HUDEP-2 (cell line): ENCODE results near the gene USP7.

Experiments
- DNase-seq, 76 experiments: peaks; one replicate each; lab custom pipeline; 2025; ENCODE audit not compliant: unreplicated experiment in 76 of 76; lab: John Stamatoyannopoulos, UW

Gene USP7

GRCh38 chr16:8866118-8866883 lies 97.4 kb downstream of the USP7 start:
- DNase-seq, result no peak

DNA sequence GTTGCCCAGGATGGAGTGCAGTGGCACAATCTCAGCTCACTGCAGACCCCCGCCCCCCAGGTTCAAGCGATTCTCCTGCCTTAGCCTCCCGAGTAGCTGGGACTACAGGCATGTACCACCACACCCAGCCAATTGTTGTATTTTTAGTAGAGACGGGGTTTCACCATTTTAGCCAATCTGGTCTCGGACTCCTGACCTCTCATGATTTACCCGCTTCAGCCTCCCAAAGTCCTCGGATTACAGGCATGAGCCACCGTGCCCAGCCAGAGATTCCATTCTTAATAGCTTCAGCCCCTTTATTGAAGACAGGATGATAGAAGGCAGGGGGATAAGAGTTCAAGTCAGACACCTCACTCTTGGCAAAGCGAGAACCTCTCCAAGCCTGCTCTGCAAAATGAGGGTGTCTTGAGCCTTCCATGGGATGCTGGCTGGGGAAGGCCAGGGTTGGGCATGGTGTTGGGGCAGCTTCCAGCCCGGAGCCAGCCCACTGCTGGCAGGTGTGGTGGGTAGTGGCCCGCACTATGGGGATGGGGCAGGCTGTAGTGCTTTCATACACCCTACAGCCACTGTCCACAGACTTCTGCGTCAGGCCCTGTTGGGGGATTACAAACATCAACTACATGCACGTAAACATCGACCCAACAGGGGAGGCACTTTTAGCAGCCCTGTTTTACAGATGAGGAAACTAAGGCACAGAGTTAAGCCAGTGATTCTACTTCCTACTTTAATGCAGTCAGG lies 98.4 kb downstream of the USP7 start:
- no peak for DNase-seq

DNA sequence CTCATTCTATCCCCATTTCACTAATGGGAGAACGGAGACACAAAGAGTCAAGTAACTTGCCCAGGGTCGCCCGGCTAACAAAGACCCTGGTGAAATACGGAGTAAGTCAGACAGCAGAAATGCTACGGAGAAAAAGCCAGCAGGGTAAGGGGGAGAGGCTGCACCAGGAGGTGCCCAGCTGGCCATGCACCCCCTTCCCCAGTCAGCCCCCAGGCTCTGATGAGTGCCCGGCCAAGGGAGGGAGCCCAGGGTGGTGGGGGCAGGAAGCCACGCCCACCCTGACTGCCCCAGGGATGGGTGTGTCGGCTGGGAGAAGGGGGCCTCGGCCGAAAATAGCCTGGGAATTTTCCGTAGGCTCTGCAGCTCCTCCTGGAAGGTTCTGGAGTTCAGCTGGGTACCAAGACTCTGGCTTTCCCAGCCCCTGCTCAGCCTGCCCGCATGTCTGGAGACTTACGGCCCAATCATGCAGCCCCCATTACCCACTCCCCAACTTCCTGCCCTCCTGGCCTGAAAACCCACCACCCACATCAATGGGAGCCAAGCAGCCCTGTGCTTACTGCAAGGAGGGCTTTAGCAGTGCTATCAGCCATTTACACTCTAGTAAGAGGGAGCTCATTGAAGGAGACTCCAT lies 99.1 kb downstream of the USP7 start:
- no peak for DNase-seq

- DNase-seq, result peak in 29 of 76 experiments; percentile 8 to 59 (median 24)
These were observed 99.9 kb downstream of the USP7 start for GRCh38 chr16:8863594-8864424.

DNA sequence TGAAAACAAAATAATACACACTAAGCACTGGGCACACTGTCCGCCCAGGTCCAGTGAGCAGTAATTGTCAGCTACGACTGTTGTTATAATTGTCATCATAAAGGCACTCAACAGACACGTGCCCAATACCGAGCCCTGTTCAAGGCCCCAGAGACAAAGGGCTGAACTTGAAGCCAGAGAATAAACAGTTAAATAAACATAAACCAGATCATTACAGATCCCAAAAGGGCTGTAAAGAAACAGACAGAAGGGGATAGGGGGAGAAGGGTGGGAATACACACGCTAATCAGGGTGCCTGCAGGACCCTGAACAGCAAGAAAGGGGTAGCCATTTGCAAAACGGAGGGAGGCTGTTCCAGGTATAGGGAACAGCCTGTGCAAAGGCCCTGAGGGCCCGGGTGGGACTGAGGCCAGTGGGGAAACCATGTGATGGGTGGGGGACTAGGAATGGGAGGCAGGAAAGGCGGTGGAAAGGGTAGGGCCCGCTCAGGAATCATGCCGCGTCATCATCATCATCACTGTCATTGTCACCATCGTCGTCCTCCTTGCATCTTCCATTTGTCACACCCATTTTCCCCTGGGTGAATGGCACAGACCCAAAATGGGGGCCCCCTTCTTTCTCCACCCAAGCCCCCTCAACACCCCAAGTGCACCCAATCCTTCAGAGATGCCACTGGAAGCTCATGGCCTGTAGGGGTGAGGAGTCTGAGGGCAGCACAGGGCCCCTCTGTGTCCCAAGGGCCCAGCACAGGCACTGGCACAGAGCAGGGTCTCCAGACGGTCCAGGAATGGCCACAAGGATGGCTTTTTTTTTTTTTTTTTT lies 101.2 kb downstream of the USP7 start:
- DNase-seq, result no peak

DNA sequence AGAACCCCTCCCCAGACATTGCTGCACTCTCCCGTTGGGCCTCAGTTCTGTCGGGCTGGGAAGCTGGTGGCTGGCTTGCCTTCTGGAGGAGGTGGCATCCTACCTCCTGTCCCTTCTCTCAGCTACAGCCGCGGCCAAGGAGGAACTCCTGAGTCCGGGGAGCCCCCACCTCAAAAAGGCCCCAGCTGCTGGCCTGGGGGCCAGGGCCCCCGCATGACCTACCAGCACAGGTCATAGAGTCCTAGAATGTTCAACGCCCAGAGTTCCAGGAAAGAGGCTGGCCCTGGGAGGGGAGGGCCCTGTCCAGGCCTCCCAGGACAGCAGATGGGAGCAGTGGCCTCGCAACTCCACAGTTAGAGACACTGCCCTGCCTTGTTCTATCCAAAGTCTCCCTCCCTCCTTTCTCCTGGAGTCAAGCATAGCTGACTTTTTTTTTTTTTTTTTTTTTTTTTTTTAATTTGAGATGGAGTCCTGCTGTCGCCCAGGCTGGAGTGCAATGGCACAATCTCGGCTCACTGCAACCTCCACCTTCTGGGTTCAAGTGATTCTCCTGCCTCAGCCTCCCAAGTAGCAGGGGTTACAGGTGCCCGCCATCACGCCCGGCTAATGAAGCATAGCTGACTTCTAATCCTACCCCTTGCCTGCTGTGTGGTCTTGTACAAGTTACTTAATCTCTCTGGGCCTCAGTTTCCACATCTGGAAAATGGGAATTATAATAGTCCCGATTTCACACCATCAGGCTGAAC lies 102.0 kb downstream of the USP7 start:
- DNase-seq, result no peak

DNA sequence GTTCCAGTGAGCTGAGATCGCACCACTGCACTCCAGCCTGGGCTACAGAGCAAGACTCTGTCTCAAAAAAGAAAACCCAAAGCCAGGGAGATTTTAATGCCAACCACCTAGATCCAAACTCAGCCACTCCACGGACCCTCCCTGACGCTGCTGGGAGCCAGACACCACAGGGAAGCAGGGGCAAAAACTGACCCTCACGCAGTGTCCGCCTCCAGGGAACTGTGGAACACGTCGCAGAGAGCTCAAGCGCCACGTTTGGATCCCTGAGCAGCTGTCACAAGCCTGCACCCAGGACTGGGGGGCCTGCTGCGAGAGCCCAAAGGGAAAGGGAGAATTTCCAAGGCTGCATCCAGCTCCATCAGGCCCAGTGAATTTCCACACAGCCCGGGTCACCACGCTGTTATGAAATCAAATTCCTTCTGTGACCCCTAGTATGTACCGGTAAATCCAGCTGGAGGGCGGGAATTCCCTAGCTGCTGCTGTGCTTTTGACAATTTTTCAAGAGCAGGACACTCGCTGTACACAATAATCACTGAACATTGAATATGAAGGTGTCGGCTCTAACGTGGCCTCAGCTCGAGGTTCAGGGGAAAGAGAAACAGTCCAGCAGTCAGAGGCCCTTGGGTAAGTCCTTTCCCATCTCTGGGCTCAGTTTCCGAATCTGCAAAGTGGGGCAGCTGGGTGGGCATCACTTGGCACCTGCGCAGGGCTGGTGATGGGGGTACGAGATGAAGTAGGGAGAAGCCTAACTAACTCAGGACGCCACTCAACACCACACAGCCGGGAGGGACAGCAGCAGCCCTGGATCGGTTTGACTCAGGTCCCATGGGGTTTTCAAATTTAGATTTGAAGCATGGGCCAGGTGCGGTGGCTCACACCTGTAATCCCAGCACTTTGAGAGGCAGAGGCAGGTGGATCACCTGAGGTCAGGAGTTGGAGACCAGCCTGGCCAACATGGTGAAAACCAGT lies 103.5 kb downstream of the USP7 start:
- no peak for DNase-seq

DNA sequence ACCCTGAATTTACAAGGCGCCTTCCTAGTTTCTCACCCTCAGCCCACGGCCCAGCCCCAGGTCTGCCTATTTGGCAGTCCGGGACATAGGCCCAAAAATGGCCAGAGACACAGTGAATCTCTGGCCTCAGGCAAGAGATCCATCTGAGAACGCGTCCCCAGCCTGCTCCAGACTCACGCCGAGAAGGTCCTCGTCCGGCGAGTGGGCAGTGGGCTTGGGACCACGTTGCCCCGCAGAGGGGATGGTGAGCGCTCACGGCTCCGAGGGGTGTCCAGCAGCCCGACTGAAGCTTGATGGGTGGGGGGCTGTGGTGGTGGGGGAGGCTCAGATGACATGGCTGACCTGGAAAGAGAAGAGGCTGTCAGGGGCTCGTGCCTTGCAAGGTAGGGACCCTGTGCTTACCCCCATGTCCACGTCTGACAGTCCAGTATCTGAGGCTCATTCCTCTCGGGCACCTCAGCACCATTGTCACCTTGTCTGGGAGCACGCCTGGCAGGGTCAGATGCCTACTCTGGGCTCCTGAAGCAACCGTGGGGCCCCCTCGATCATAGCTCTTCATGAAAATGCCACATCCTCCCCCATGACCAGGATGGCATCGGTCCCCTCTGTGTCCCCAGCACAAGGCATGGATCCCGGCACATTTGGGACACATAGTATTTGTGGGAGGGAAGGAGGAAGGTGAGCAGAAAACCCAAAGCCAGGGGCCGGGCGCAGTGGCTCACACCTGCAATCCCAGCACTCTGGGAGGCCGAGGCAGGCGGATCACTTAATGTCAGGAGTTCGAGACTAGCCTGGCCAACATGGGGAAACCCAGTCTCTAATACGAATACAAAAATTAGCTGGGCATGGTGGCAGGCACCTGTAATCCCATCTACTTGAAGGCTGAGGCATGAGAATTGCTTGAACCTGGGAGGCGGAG lies 104.5 kb downstream of the USP7 start:
- DNase-seq, result no peak

DNA sequence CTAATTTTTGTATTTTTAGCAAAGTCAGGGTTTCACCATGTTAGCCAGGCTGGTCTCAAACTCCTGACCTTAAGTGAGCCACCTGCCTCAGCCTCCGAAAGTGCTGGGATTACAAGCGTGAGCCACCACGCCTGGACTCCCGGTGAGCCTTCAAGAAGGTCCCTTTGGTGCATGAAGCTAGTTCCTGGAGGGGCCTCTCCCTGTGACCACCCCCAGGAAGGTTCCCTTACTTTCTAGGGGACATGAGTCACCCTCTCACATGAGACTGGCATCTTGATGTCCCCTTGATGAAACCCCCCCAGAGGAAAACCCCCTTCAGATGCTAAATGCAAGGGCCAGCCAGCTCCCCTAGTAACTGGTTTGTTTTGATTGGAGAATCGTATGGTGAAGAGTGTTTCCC lies 107.7 kb downstream of the USP7 start:
- DNase-seq, result no peak

DNA sequence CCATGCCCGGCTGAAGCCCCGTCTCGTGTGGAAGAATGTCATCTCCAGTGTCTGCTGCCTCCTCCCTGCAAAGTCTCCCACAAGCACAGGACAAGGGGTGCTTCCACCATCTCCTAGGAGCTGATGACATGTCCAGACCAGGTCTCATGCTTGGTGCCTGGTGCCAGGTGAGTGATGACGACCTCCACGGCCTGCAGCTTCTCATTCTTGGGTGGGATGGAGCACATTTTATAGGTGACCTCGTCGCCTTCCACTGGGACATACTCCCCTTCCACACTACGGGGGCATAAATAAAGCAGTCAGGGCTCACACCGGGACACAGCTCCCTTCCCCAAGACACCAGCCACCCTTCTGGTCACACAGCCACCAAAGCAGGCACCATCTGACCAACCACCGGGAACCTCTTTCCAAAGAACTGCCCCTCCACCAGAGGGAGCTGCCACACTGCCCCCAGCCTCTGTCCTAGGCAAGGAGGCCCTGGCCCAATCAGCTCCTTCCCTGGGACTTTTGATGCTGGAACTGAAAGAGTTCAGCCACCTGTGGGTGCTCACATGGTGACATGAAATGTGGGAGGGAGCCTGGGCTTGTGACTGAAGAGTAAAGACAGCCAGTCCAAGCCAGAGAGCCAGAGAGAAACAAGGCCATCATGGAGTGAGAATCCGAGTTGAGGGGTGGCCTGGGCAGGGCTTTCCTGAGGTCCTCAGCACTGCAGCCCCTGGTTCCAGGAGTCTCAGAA lies 108.5 kb downstream of the USP7 start:
- peak in 5 of 76 experiments; percentile 5 to 25 (median 13) for DNase-seq

DNA sequence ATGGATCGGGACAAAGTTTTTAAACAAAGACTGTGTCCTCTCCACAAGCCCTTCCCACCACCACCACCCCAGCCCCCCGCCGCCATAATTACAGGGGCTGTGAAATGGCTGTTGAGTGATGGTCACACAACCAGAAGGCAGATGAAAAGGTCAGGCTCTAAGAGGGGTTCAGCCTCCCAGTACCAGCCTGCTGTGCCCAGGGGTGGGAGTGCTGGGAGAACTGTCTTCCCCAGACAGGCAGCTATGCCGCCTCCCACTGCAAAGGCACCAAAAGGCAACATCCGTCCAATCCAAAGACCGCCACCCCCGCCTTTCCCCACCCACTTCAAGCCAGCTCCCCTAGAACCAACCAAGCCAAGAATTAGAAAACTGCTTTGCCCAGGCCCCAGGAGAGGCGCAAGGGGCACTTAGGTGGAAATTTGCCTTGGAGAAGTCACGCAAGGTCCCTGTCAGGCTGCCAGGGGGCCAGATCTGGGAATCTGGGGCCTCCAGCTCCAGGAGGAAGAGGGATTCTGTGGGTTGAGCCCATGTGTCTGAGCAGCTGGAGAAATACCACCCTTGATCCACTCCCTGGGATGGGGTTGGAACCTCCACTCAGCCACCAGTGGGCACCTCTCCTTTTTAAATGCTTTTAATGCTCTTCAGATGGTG lies 109.3 kb downstream of the USP7 start:
- no peak for DNase-seq

DNA sequence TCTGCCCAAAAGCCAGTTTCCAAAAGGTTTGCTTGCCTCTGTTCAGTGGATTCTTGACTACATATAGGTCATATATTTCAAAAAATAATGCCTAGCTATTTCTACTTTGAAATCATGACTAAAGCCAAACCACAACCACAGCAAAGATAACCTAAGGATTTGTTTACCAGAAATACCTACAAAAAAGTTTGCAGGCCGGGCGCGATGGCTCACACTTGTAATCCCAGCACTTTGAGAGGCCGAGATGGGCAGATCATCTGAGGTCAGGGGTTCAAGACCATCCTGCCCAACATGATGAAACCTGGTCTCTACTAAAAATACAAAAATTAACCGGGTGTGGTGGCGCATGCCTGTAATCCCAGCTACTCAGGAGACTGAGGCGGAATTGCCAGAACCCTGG lies 110.1 kb downstream of the USP7 start:
- no peak for DNase-seq

DNA sequence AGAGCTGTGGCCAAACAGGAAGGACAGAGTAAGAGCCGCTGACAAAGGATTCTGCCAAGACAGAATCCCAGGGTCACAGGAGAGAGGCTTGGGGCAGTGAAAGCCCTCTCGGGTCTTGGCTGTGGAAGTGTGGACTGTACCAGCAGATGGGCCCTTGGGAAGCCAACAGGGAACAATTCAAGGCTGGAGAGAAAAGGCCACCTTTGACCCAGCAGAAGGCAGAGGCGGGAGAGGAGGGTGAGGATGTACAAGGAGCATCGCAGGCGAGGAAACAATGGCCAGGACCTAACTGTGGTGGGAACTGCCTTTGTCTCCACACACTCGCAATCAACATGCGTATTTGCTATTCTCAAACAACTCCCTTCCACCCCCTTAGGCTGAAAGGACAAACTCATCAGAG lies 110.6 kb downstream of the USP7 start:
- no peak for DNase-seq

DNA sequence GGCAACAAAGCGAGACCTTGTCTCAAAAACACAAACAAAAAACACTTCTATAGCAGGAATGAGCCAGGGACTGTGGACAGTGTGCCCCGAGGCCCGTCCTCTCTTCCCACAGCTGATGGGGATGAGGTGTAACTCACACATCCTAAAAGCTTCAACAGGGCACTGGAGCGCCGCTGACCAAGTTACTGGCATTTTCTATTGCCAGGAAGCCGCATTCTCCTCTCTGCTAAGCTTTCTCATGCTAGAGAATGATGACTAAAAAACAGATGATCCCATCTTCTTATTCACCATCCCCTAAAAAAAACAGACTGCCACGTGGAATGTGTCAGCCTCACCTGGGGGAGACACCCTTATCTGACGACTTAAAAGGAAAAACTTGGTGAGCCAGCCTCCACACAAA lies 111.2 kb downstream of the USP7 start:
- DNase-seq, result no peak

DNA sequence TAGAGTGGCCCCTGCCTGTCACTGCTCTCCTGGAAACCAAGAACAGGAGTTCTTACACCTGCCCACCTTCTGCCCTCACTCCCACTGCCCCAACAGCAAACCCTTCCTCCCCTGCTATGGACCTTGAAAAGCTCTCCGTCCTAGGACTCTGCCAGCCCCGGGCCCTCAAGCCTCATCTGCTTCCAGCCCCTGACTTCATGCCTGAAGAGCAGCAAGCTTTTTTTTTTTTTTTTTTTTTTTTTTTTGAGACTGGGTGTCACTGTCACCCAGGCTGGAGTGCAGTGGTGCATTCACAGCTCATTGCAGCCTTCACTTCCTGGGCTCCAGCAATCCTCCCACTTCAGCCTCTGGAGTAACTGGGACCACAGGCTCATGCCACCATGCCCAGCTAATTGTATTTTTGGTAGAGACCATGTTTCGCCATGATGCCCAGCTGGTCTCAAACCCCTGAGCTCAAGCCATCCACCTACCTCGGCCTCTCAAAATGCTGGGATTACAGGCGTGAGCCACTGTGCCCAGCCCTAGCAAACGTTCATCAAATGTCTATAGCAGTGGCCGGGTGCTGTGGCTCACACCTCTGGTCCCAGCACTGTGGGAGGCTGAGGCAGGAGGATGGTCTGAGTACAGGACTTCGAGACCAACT lies 111.8 kb downstream of the USP7 start:
- DNase-seq, result no peak
